Posterior vena cava (tissue), 2 donors: ENCODE data around the gene FPR2. TPM values are rescaled to one million over a fixed set of nuclear protein-coding genes. Genes with fewer than 3 reads are reported as not detected.

Experiments
- DNase-seq: peaks from one replicate; pipeline ENCODE4 v3.0.0-alpha.2; 2020; ENCODE audit warnings: low spot score
- intact Hi-C, 2 donors: fragments of 100-400 bp; cut with DNase I; formaldehyde crosslinking; loops; one replicate each; pipeline versions ENCODE4 v1.14.1 to v1.14.2; 2022 to 2023
- total RNA-seq, 2 donors: library from RNA; stranded (reverse); fragmentation: NEBNext Ultra II Directional; extraction: Animal tissue kit (Norgen Biotek cat#: 25700); gene quantifications; one replicate each; pipeline ENCODE4 v1.2.1, GENCODE V29; 2021
- donor health status: DM: yes; HTN: yes; CAD: no.
- donor health status: DM: yes; HTN: yes; CAD: no.

FPR2 gene
- total RNA-seq, 2 donors from 2014 or later = 1.7 to 6.9 TPM

DNA sequence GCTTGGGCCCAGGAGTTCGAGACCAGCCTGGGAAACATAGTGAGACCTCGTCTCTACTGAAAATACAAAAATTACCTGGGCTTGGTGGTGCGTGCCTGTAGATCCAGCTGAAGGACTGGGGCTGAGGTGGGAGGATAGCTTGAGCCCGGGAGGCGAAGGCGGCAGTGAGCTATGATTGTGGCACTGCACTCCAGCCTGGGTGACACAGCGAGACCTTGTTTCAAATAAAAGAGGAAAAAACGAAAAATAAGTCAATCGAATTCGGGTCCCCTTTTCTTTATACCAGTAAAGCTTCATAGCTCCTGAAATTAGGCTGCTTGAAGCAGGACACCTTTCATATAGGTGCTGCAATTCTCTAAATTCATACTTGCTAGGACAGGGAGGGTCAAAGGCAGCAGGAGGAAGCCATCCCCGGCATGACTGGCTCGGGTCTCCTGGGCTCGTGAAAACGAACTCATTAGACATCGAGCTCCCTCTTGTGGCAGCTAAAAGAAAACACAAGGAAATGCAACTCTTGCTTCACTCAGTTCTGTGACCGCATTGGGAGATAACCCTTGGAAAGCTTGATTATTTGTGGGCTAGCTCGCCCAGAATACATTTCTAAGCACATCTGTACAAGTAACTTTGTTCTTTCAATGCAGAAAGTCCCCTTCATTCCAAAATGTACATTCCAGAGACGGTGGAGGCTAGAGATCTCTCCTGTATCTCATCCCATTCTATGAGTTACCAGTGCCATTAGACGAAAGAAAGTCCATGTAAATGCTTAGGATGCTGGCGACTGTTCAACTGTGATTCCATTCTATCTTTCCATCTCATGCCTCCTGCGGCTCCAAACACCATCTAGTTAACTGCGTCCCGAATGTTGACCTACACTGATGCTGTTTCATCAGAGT is 16.8 kb downstream of the FPR2 start:
- intact Hi-C loops = loop anchor here in 1 of 2 donors (10.0 kb wide), 1 partner anchor 303 kb away; the partner anchor contains the start of gene CEACAM18
- DNase-seq = peak; percentile 86

GRCh38 chr19:51779181-51779580 is 18.2 kb downstream of the FPR2 start:
- intact Hi-C loops = loop anchor here in 1 of 2 donors (10.0 kb wide), 1 partner anchor 304 kb away; the partner anchor contains the start of gene CEACAM18
- no peak for DNase-seq

DNA sequence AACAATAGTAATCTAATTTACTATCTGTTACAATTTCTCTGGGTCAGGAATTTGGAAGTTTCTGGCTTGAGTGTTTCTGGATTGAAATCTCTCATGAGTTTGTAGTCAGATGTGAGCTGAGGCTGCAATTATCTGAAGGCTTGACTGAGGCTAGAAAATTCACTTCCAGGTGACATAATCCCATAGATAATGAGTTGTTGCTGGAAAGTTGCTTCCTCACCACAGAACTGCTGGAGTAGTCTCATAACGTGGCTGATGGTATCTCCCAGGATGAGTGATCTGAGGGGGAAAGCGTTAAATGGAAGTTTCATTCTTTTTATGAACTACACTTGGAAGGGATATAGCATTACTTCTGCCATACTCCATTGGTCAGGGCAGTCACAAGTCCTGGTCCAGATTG is 18.7 kb downstream of the FPR2 start:
- DNase-seq = no peak
- intact Hi-C loops = loop anchor here in 1 of 2 donors (10.0 kb wide), 1 partner anchor 305 kb away; the partner anchor contains the start of gene CEACAM18

DNA sequence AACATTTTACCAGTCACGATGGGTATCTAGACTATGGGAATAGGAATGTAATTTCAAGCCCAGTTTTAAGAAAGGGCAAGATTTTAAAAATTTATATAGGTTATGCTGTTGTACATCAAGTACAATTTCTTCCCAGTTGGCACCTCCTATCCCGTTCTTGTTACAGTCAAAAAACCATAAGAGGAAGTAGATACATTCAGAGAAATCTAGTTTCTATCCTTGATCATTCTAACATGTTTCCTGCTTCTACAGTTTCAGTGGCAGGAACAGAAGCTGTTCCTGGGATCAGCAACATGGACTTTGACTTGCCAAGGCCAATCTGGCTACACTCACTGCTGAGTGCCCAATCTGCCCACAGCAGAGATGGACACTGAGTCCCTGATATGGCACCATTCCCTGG is 19.3 kb downstream of the FPR2 start:
- intact Hi-C loops = no loop called here
- DNase-seq = no peak

GRCh38 chr19:51781999-51782398 is 21.0 kb downstream of the FPR2 start:
- no peak for DNase-seq
- intact Hi-C loops = no loop called here

GRCh38 chr19:51783372-51783771 is 22.4 kb downstream of the FPR2 start:
- intact Hi-C loops = no loop called here

DNA sequence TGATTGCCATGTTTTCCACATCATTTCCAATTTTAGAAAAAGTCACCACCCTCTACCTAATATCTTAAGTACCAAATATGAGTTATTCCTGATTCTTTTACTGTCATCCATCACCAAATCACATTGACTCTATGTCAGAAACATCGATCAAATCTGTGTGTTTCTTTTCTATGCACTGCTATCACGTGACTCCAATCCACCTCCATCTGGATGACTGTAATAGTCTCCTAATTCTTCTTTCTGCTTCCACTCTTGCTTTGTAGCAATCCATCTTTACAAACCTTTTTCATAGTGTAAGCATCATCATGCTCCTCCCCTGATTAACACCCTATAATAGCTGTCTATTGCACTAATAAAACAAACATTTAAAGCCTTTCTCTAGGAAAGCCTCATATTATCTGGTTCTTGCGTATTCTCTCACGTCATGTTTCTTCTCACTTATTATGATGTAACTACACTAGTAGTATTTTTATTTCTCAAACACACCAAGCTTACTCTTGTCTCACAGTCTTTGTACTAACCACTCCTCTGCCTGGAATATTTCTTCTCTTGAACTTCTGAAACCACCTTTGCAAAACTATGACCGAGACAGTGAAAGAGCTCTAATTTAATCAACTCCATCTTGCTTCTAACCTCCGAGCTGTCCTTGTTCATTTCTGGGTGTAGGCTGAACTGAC is 23.3 kb downstream of the FPR2 start:
- no peak for DNase-seq
- intact Hi-C loops = no loop called here

More at GRCh38 chr19:51783372-51783771, 22.4 kb downstream of the FPR2 start:
- DNase-seq = no peak

DNA sequence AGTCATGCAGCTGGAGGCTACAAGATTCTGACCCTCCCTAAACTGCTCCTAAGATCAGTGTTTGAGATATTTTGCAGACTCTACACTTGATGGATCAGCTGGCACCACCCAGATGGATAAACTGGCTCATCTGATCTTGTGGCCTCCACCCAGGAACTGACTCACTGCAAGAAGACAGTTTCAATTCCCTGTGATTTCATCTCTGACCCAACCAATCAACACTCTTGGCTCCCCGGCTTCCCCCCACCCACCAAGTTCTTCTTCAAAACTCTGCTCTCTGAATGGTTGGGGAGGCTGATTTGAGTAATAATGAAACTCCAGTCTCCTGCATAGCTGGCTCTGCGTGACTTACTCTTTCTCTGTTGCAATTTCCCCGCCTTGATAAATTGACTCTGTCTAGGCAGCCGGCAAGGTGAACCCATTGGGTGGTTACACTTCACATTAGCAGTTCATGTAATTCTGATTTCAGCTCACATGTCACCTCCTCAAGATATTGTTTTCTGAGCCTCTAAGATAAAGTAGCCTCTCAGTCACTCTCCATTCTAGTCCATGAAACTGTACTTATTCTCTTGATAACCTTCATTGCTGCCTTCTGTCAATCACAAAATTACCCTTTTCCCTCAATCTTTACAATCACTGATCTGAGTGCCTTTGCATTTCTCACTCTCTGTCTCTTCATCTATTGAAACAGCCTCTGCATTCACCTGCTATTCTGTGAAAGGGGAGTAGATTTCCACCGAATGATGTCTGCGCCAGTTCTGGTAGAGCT is 24.1 kb downstream of the FPR2 start:
- intact Hi-C loops = no loop called here
- DNase-seq = peak; percentile 87

DNA sequence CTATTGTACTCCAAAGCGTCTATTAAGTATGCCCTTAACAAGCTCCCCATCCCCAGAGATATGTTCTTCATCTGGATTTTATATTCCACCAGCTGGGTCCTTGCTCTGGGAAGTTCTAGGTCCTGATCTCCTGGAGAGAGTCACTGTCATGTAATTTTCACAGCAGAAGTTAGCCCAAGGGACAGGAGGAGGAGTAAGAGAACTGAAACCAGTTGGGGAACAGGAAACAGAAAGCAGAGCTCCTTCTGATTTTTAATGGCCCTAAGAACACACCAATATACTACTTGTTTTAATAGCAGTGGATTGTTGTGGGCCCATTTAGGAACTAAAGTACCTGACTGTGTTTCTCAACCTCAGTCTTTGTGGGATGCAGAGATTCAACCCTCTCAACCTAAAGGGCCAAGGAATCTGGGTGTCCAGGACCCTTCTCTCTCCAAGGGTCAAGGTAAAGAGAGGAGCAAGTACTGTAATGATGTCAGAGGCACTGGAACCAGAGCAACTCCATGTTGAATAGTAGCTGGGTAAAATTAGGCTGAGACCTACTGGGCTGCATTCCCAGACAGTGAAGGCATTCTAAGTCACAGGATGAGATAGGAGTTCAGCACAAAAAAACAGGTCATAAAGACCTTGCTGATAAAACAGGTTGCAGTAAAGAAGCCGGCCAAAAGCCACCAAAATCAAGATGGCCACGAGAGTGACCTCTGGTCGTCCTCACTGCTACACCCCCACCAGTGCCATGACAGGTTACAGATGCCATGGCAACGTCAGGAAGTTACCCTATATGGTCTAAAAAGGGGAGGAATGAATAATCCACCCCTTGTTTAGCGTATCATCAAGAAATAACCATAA is 25.9 kb downstream of the FPR2 start:
- no peak for DNase-seq
- intact Hi-C loops = no loop called here

GRCh38 chr19:51788029-51788428 is 27.0 kb downstream of the FPR2 start:
- intact Hi-C loops = no loop called here
- no peak for DNase-seq

DNA sequence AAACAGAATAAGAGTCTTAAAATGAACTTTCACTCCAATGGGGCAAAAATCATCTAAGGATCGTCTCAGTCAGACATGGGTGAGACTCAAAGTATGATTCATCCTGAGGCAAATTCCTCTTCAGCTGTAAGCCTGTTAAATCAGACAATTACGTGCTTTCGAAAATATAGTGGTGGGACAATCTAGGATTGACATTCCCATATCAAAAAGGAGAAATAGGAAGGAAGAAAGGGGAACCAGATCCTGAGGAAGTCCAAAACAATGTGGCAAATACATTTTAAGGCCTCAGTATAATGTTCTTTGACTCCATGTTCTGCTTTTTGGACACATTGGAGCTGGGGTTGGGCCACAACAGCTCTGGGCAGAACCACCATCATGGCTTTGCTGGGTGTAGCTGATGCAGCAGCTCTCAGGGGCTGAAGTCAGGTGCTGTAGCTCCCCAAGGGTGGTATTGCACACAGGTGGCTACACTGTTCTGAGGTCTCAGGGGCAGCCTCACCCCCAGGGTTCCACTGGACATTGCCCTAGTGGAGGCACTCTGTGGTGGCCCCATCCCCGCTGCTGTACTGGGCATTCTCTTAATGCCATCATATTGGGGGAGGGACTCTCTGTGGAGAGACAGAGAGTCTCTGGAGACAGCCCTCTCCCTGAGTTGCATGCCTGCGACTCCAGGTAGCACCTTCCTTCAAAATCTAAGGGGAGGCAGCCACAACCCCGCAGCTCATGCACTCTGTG is 28.2 kb downstream of the FPR2 start:
- intact Hi-C loops = no loop called here
- DNase-seq = no peak

- DNase-seq = no peak
- intact Hi-C loops = no loop called here
Observed at GRCh38 chr19:51792932-51793331, 32.0 kb downstream of the FPR2 start.

GRCh38 chr19:51793994-51794393 is 33.0 kb downstream of the FPR2 start:
- intact Hi-C loops = no loop called here
- DNase-seq = no peak

GRCh38 chr19:51794885-51795490 is 34.0 kb downstream of the FPR2 start, which contains the start of gene FPR3:
FPR3 (plus strand) TSS chr19:51795157; CDS start chr19:51823749, 28,592 bp downstream.
- intact Hi-C loops = no loop called here
- no peak for DNase-seq

GRCh38 chr19:51796195-51796679 is 35.3 kb downstream of the FPR2 start:
- intact Hi-C loops = no loop called here
- no peak for DNase-seq

DNA sequence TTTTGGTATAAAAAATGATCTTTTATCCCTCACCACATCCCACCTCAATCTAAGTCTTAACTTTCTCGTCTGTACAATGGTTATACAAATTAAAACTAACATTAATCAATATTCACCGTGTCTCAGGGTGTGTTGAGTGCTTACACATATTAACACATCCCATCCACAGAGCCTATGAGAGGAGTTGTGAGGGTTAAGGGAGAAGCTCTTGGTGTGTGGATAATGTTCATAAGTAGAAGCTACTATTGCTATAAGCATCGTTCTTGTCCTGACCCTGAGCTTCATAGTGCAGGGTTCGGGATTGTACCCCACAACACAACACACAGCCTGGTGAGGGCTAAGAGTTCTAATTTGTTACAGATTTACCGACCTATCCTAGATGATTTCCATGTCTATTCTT is 36.5 kb downstream of the FPR2 start:
- DNase-seq = no peak
- intact Hi-C loops = no loop called here

- no peak for DNase-seq
- intact Hi-C loops = no loop called here
Observed at GRCh38 chr19:51798062-51798461, 37.1 kb downstream of the FPR2 start.
